ENCODE measurements around the gene CNN3.

The CNN3 gene

GRCh38 chr1:94922761-94923331, 4.1 kb downstream of the CNN3 start:
- H3K36me3 Mint-ChIP-seq (ENCODE audit: low read depth): peaks cover 39% of the 10 kb centered on the region
- peak overlapping the region; percentile 98 to 100 (median 99) for H3K4me3 Mint-ChIP-seq
- H3K9me3 Mint-ChIP-seq: no peaks in the 10 kb centered on the region
- TF ChIP-seq CTCF (IDR thresholded peaks at IDR 0.05; ENCODE audit: unreplicated experiment in 3 of 3): no peak
- H3K27me3 Mint-ChIP-seq (ENCODE audit: low read depth): no peaks in the 10 kb centered on the region
- peaks cover 65% of the 10 kb centered on the region for H3K4me1 Mint-ChIP-seq
- peak overlapping the region; percentile 20 to 100 (median 100) for H3K27ac Mint-ChIP-seq

- H3K4me3 Mint-ChIP-seq: peak overlapping the region; percentile 42 to 100 (median 99)
- TF ChIP-seq CTCF (IDR thresholded peaks at IDR 0.05; ENCODE audit: unreplicated experiment in 3 of 3): no peak
- no peaks in the 10 kb centered on the region for H3K27me3 Mint-ChIP-seq (ENCODE audit: low read depth)
- H3K36me3 Mint-ChIP-seq (ENCODE audit: low read depth): peaks cover 47% of the 10 kb centered on the region
- H3K4me1 Mint-ChIP-seq: peaks cover 70% of the 10 kb centered on the region
- H3K9me3 Mint-ChIP-seq: no peaks in the 10 kb centered on the region
- H3K27ac Mint-ChIP-seq: peak overlapping the region; percentile 8 to 58 (median 37)
Observed at GRCh38 chr1:94921977-94922376, 4.9 kb downstream of the CNN3 start.

GRCh38 chr1:94920061-94920460, 6.8 kb downstream of the CNN3 start:
- no peaks in the 10 kb centered on the region for H3K27me3 Mint-ChIP-seq (ENCODE audit: low read depth)
- H3K9me3 Mint-ChIP-seq: no peaks in the 10 kb centered on the region
- H3K27ac Mint-ChIP-seq: peak overlapping the region; percentile 30 to 64 (median 37)
- no peak for TF ChIP-seq CTCF (IDR thresholded peaks at IDR 0.05; ENCODE audit: unreplicated experiment in 3 of 3)
- peaks cover 66% of the 10 kb centered on the region for H3K36me3 Mint-ChIP-seq (ENCODE audit: low read depth)
- H3K4me1 Mint-ChIP-seq: peaks cover 88% of the 10 kb centered on the region
- H3K4me3 Mint-ChIP-seq: peak overlapping the region in 2 of 3 experiments; percentile 53 to 73

GRCh38 chr1:94919241-94920030, 7.5 kb downstream of the CNN3 start:
- Mint-ChIP-seq H3K4me1 (peaks cover 89% of the 10 kb centered on the region), H3K27ac (peak overlapping the region; percentile 30 to 64 (median 37))

GRCh38 chr1:94917251-94917650, 9.7 kb downstream of the CNN3 start:
- Mint-ChIP-seq H3K4me1 (peaks cover 90% of the 10 kb centered on the region), H3K27me3 (ENCODE audit: low read depth) (no peaks in the 10 kb centered on the region), H3K9me3 (no peaks in the 10 kb centered on the region), H3K27ac (peak overlapping the region in 1 of 3 experiments; percentile 9), H3K36me3 (ENCODE audit: low read depth) (peaks cover 78% of the 10 kb centered on the region), H3K4me3 (peak overlapping the region in 1 of 3 experiments; percentile 23)
- no peak for TF ChIP-seq CTCF (IDR thresholded peaks at IDR 0.05; ENCODE audit: unreplicated experiment in 3 of 3)

More at GRCh38 chr1:94919241-94920030, 7.5 kb downstream of the CNN3 start:
- Mint-ChIP-seq H3K9me3 (no peaks in the 10 kb centered on the region), H3K27me3 (ENCODE audit: low read depth) (no peaks in the 10 kb centered on the region), H3K36me3 (ENCODE audit: low read depth) (peaks cover 70% of the 10 kb centered on the region), H3K4me3 (peak overlapping the region in 2 of 3 experiments; percentile 30 to 73)
- TF ChIP-seq CTCF (IDR thresholded peaks at IDR 0.05; ENCODE audit: unreplicated experiment in 3 of 3): no peak

All from nephron (organoid).